ENCODE data around the gene GABRB1.

GABRB1 gene

DNA sequence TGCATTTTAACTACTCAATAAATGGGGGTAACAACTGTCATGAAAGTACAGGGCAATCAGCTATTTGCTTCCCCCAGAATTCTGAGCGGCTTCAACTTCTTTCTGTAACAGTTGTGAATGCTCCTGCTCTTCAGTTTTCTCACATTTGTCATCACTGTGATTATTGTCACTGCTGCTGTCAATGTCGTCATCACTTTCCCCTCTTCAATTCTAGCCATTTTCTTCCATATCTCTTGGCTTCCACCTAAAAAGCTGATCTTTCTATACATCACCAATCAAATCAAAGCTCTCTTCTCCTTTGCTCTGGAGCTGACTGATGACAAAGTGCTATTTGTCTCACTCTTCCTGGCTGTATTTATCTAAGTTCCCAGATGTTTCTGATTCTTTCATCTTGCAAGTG is 306.5 kb downstream of the GABRB1 start:
- TF ChIP-seq ZFP3 (CRISPR knock-in tag; IDR thresholded peaks at IDR 0.05) (no peak), CSDC2 (CRISPR knock-in tag; IDR thresholded peaks at IDR 0.05) (no peak), ZNF70 (CRISPR knock-in tag; IDR thresholded peaks at IDR 0.05) (no peak), ZNF8 (CRISPR knock-in tag; IDR thresholded peaks at IDR 0.05) (no peak), BACH2 (CRISPR knock-in tag; IDR thresholded peaks at IDR 0.05; ENCODE audit: borderline replicate concordance) (no peak), RARB (CRISPR knock-in tag; IDR thresholded peaks at IDR 0.05) (no peak), PPARA (CRISPR knock-in tag; IDR thresholded peaks at IDR 0.05; ENCODE audit: borderline replicate concordance) (no peak), SNAI2 (CRISPR knock-in tag; IDR thresholded peaks at IDR 0.05) (no peak), ZFP30 (CRISPR knock-in tag; IDR thresholded peaks at IDR 0.05) (no peak), ZC3H10 (CRISPR knock-in tag; IDR thresholded peaks at IDR 0.05) (no peak), ARNTL (CRISPR knock-in tag; IDR thresholded peaks at IDR 0.05; ENCODE audit: borderline replicate concordance, low read depth) (no peak), ZNF565 (CRISPR knock-in tag; conservative IDR thresholded peaks at IDR 0.05; ENCODE audit: low read depth) (no peak), ESRRG (CRISPR knock-in tag; IDR thresholded peaks at IDR 0.05) (no peak), TOX (CRISPR knock-in tag; IDR thresholded peaks at IDR 0.05; ENCODE audit: borderline replicate concordance) (no peak)
- TF ChIP-seq, protein P1, sequence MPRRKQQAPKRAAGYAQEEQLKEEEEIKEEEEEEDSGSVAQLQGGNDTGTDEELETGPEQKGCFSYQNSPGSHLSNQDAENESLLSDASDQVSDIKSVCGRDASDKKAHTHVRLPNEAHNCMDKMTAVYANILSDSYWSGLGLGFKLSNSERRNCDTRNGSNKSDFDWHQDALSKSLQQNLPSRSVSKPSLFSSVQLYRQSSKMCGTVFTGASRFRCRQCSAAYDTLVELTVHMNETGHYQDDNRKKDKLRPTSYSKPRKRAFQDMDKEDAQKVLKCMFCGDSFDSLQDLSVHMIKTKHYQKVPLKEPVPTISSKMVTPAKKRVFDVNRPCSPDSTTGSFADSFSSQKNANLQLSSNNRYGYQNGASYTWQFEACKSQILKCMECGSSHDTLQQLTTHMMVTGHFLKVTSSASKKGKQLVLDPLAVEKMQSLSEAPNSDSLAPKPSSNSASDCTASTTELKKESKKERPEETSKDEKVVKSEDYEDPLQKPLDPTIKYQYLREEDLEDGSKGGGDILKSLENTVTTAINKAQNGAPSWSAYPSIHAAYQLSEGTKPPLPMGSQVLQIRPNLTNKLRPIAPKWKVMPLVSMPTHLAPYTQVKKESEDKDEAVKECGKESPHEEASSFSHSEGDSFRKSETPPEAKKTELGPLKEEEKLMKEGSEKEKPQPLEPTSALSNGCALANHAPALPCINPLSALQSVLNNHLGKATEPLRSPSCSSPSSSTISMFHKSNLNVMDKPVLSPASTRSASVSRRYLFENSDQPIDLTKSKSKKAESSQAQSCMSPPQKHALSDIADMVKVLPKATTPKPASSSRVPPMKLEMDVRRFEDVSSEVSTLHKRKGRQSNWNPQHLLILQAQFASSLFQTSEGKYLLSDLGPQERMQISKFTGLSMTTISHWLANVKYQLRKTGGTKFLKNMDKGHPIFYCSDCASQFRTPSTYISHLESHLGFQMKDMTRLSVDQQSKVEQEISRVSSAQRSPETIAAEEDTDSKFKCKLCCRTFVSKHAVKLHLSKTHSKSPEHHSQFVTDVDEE (CRISPR knock-in tag; IDR thresholded peaks at IDR 0.05) = no peak
- TF ChIP-seq, protein P2, sequence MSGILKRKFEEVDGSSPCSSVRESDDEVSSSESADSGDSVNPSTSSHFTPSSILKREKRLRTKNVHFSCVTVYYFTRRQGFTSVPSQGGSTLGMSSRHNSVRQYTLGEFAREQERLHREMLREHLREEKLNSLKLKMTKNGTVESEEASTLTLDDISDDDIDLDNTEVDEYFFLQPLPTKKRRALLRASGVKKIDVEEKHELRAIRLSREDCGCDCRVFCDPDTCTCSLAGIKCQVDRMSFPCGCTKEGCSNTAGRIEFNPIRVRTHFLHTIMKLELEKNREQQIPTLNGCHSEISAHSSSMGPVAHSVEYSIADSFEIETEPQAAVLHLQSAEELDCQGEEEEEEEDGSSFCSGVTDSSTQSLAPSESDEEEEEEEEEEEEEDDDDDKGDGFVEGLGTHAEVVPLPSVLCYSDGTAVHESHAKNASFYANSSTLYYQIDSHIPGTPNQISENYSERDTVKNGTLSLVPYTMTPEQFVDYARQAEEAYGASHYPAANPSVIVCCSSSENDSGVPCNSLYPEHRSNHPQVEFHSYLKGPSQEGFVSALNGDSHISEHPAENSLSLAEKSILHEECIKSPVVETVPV (CRISPR knock-in tag; IDR thresholded peaks at IDR 0.05) = no peak
- no peak for ATAC-seq

DNA sequence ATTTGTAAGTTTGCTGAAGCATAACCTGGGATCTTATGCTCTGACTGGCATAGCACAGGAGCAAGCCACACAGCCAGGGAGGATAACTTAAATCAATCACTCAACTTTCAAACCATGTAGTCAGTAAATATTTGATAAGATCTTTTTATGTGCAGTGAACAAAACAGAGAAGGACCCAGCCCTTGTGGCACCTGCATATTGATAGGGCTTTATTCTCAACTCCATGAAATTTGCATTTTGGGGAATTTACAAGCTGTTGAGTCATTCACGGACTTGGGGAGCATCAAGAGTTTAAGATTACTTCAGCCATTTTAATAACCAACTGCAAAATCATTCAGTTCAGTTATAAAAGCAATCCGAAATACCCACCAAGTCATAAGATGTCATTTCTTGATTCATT is 309.5 kb downstream of the GABRB1 start:
- no peak for ATAC-seq
- TF ChIP-seq, protein P3, sequence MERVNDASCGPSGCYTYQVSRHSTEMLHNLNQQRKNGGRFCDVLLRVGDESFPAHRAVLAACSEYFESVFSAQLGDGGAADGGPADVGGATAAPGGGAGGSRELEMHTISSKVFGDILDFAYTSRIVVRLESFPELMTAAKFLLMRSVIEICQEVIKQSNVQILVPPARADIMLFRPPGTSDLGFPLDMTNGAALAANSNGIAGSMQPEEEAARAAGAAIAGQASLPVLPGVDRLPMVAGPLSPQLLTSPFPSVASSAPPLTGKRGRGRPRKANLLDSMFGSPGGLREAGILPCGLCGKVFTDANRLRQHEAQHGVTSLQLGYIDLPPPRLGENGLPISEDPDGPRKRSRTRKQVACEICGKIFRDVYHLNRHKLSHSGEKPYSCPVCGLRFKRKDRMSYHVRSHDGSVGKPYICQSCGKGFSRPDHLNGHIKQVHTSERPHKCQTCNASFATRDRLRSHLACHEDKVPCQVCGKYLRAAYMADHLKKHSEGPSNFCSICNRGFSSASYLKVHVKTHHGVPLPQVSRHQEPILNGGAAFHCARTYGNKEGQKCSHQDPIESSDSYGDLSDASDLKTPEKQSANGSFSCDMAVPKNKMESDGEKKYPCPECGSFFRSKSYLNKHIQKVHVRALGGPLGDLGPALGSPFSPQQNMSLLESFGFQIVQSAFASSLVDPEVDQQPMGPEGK (CRISPR knock-in tag; IDR thresholded peaks at IDR 0.05; ENCODE audit: borderline replicate concordance) = no peak
- TF ChIP-seq ZFP3 (CRISPR knock-in tag; IDR thresholded peaks at IDR 0.05) (no peak), RARB (CRISPR knock-in tag; IDR thresholded peaks at IDR 0.05) (no peak), ESRRG (CRISPR knock-in tag; IDR thresholded peaks at IDR 0.05) (no peak), CSDC2 (CRISPR knock-in tag; IDR thresholded peaks at IDR 0.05) (no peak), TCF4 (CRISPR knock-in tag; IDR thresholded peaks at IDR 0.05; ENCODE audit: borderline replicate concordance) (no peak)
- TF ChIP-seq, protein P4, sequence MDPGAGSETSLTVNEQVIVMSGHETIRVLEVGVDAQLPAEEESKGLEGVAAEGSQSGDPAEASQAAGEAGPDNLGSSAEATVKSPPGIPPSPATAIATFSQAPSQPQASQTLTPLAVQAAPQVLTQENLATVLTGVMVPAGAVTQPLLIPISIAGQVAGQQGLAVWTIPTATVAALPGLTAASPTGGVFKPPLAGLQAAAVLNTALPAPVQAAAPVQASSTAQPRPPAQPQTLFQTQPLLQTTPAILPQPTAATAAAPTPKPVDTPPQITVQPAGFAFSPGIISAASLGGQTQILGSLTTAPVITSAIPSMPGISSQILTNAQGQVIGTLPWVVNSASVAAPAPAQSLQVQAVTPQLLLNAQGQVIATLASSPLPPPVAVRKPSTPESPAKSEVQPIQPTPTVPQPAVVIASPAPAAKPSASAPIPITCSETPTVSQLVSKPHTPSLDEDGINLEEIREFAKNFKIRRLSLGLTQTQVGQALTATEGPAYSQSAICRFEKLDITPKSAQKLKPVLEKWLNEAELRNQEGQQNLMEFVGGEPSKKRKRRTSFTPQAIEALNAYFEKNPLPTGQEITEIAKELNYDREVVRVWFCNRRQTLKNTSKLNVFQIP (CRISPR knock-in tag; IDR thresholded peaks at IDR 0.05; ENCODE audit: borderline replicate concordance, low read depth) = no peak
- TF ChIP-seq, protein P1 (CRISPR knock-in tag; IDR thresholded peaks at IDR 0.05) = no peak

DNA sequence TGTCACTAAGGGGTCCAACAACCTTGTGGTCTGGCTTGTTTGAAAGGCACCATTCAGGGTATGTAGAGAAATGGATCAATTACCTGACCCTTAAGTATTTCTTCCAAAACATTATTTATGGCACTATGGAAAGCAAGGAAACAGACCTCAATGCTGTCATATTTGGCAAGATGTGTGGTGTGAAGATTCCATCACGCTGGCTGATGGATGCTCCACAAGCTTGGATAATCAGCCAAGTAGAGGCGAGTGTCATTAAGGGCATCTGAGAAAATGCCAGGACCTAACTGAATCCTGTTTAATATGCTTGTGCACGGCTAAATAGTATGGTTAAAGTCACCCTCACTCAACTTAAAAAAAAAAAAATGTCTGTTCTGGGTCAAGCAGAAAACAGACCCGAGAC is 311.4 kb downstream of the GABRB1 start:
- ATAC-seq = no peak
- TF ChIP-seq, protein P3 (CRISPR knock-in tag; IDR thresholded peaks at IDR 0.05; ENCODE audit: borderline replicate concordance) = no peak
- TF ChIP-seq ZNF8 (CRISPR knock-in tag; IDR thresholded peaks at IDR 0.05) = no peak
- TF ChIP-seq ZNF70 (CRISPR knock-in tag; IDR thresholded peaks at IDR 0.05) = no peak
- TF ChIP-seq CREB5 (CRISPR knock-in tag; IDR thresholded peaks at IDR 0.05; ENCODE audit: low read depth) = no peak
- TF ChIP-seq, protein P1 (CRISPR knock-in tag; IDR thresholded peaks at IDR 0.05) = no peak

Data from SK-N-SH treated with all-trans-retinoic acid at 6 μM for 48 hours (cell line).